T-helper 1 cell (primary cell): ENCODE measurements around the gene EDN3.

Experiments used
- DNase-seq, 5 donors: peaks; one replicate each; pipeline ENCODE4 v3.0.0-alpha.2; 2012 to 2020

EDN3 gene

GRCh38 chr20:59365611-59366285, 65.3 kb downstream of the EDN3 start:
- no peak for DNase-seq

- no peak for DNase-seq
Measured at GRCh38 chr20:59371431-59371830, 71.0 kb downstream of the EDN3 start.

- no peak for DNase-seq
Measured at GRCh38 chr20:59374261-59374660, 73.8 kb downstream of the EDN3 start.

- DNase-seq: no peak
Measured at GRCh38 chr20:59375541-59375940, 75.1 kb downstream of the EDN3 start.
